Measurements from ENCODE around the gene SPTSSB.

The SPTSSB gene

GRCh38 chr3:161371441-161372320 lies at the start of gene SPTSSB:
TSS of gene SPTSSB (minus strand) at chr3:161371517. CDS start at chr3:161346323, 25,194 bp downstream.
- DNase-seq: peak; percentile 83

- peak; percentile 51 for DNase-seq
Observed at GRCh38 chr3:161420746-161421145, 49.4 kb upstream of the SPTSSB start.

- no peak for DNase-seq
Observed at GRCh38 chr3:161419555-161420333, 48.4 kb upstream of the SPTSSB start.

- DNase-seq: peak; percentile 51
Observed at GRCh38 chr3:161415506-161416231, 44.4 kb upstream of the SPTSSB start.

GRCh38 chr3:161414907-161415306 lies 43.6 kb upstream of the SPTSSB start:
- DNase-seq: no peak

GRCh38 chr3:161413855-161414210 lies 42.5 kb upstream of the SPTSSB start:
- no peak for DNase-seq

GRCh38 chr3:161413127-161413854 lies 42.0 kb upstream of the SPTSSB start:
- no peak for DNase-seq

GRCh38 chr3:161412123-161412522 lies 40.8 kb upstream of the SPTSSB start:
- DNase-seq: no peak

GRCh38 chr3:161409858-161410257 lies 38.5 kb upstream of the SPTSSB start:
- no peak for DNase-seq

GRCh38 chr3:161409069-161409468 lies 37.8 kb upstream of the SPTSSB start:
- DNase-seq: peak; percentile 78

- DNase-seq: no peak
Observed at GRCh38 chr3:161406594-161407555, 35.6 kb upstream of the SPTSSB start.

GRCh38 chr3:161405836-161406235 lies 34.5 kb upstream of the SPTSSB start:
- DNase-seq: no peak

- no peak for DNase-seq
Observed at GRCh38 chr3:161405087-161405486, 33.8 kb upstream of the SPTSSB start.

GRCh38 chr3:161403251-161403650 lies 31.9 kb upstream of the SPTSSB start:
- no peak for DNase-seq

- no peak for DNase-seq
Observed at GRCh38 chr3:161401389-161401788, 30.1 kb upstream of the SPTSSB start.

- DNase-seq: no peak
Observed at GRCh38 chr3:161400650-161401049, 29.3 kb upstream of the SPTSSB start.

GRCh38 chr3:161395115-161396012 lies 24.0 kb upstream of the SPTSSB start:
- DNase-seq: no peak

GRCh38 chr3:161393803-161394202 lies 22.5 kb upstream of the SPTSSB start:
- DNase-seq: no peak

GRCh38 chr3:161393310-161393709 lies 22.0 kb upstream of the SPTSSB start:
- DNase-seq: no peak

GRCh38 chr3:161392853-161393252 lies 21.5 kb upstream of the SPTSSB start:
- no peak for DNase-seq

Data from eye (tissue), 1 donor.